H1 (cell line): ENCODE data around the gene SLC7A8. TPM values are rescaled to one million over a fixed set of nuclear protein-coding genes. Genes with fewer than 3 reads are reported as not detected.

ENCODE experiments used
- CTCF ChIA-PET: fragments of 300-600 bp; sonication (Branson Sonifier 250); formaldehyde crosslinking; loops from one replicate; lab custom pipeline; 2021; ENCODE audit not compliant: partially characterized antibody; lab: Charles Lee
- POLR2A ChIA-PET: fragments of 300-600 bp; sonication (Branson Sonifier 250); formaldehyde crosslinking; loops from one replicate; lab custom pipeline; 2021; ENCODE audit warnings: inconsistent platforms; ENCODE audit not compliant: partially characterized antibody; lab: Charles Lee
- DNase-seq, 2 experiments: peaks; one replicate each; pipeline versions ENCODE4 v3.0.0 to v3.0.0-alpha.2; 2010 to 2022; ENCODE audit warnings: low spot score in 2 of 2, low read depth in 1 of 2, mixed read lengths in 1 of 2
- FAIRE-seq: peaks from 2 replicates; lab custom pipeline; 2011; peaks lifted over from hg19 to GRCh38; lab: Jason Lieb, UNC
- H2AFZ ChIP-seq: 2 replicates; pipeline ENCODE4 v1.8.1; 2012; ENCODE audit warnings: low read length, inconsistent platforms
- H2AK5ac ChIP-seq: 2 replicates; pipeline ENCODE4 v1.6.1; 2013; ENCODE audit warnings: low read depth, low read length
- H2BK120ac ChIP-seq: replicated peaks from 2 replicates; pipeline ENCODE3; 2013; ENCODE audit warnings: low read depth, low read length, inconsistent platforms
- H2BK12ac ChIP-seq: 2 replicates; pipeline ENCODE4 v1.6.1; 2013; ENCODE audit warnings: low read depth, low read length
- H2BK15ac ChIP-seq: 2 replicates; pipeline ENCODE4 v1.6.1; 2013; ENCODE audit warnings: low read length
- H2BK20ac ChIP-seq: 2 replicates; pipeline ENCODE4 v1.6.1; 2013; ENCODE audit warnings: low read length
- H2BK5ac ChIP-seq: 2 replicates; pipeline ENCODE4 v1.6.1; 2013; ENCODE audit warnings: low read depth, low read length
- H3K14ac ChIP-seq: 2 replicates; pipeline ENCODE4 v1.6.1; 2013; ENCODE audit warnings: inconsistent platforms; ENCODE audit not compliant: insufficient read length
- H3K18ac ChIP-seq: 2 replicates; pipeline ENCODE4 v1.6.1; 2013; ENCODE audit warnings: low read length; ENCODE audit errors: extremely low read depth
- H3K23ac ChIP-seq: 2 replicates; pipeline ENCODE4 v1.6.1; 2013; ENCODE audit warnings: inconsistent platforms; ENCODE audit not compliant: insufficient read length
- H3K23me2 ChIP-seq: 2 replicates; pipeline ENCODE4 v1.6.1; 2013; ENCODE audit warnings: low read depth, low read length
- H3K27ac ChIP-seq: 2 replicates; pipeline ENCODE4 v1.6.1; 2011; ENCODE audit warnings: low read depth, low read length, inconsistent platforms
- H3K27me3 ChIP-seq, 4 experiments: replicated peaks in 1 of 4; 1 replicate in 1 of 4; 2 replicates in 3 of 4; pipeline versions ENCODE4 v1.6.1 to v1.8.1; 2011 to 2013; ENCODE audit warnings: low read length in 3 of 4, mild to moderate bottlenecking in 3 of 4, inconsistent platforms in 2 of 4, mixed read lengths in 2 of 4, moderate library complexity in 1 of 4; ENCODE audit not compliant: control insufficient read depth in 3 of 4, insufficient read depth in 3 of 4; ENCODE audit errors: extremely low read depth in 1 of 4
- H3K36me3 ChIP-seq, 4 experiments: 2 replicates each; pipeline versions ENCODE4 v1.6.1 to v1.8.1; 2011 to 2013; ENCODE audit warnings: mild to moderate bottlenecking in 4 of 4, low read length in 3 of 4, moderate library complexity in 2 of 4, control low read depth in 1 of 4, inconsistent platforms in 1 of 4; ENCODE audit not compliant: insufficient read depth in 4 of 4, control insufficient read depth in 2 of 4
- H3K4ac ChIP-seq: replicated peaks from 2 replicates; pipeline ENCODE3; 2013; ENCODE audit warnings: low read length, low read depth, mixed read lengths, inconsistent platforms; ENCODE audit not compliant: insufficient read length
- H3K4me1 ChIP-seq, 4 experiments: replicated peaks in 1 of 4; 1 replicate in 1 of 4; 2 replicates in 3 of 4; pipeline versions ENCODE4 v1.6.1 to v1.8.1; 2011 to 2013; ENCODE audit warnings: low read length in 3 of 4, inconsistent platforms in 2 of 4, mixed read lengths in 1 of 4; ENCODE audit not compliant: insufficient read depth in 4 of 4, control insufficient read depth in 3 of 4
- H3K4me2 ChIP-seq, 2 experiments: 2 replicates each; pipeline versions ENCODE4 v1.6.1 to v1.8.1; 2011 to 2013; ENCODE audit warnings: low read depth in 2 of 2, low read length in 2 of 2, control low read depth in 1 of 2, inconsistent platforms in 1 of 2, mild to moderate bottlenecking in 1 of 2; ENCODE audit not compliant: insufficient read depth in 1 of 2
- H3K4me3 ChIP-seq, 4 experiments: fragments of 200-600, 300-600 bp in 1 of 4; sonication (generic), shearing (Covaris generic), sonication (Bioruptor Twin) in 1 of 4; 2 replicates each; pipeline versions ENCODE4 v1.5.1 to v1.8.1; 2011 to 2016; ENCODE audit warnings: low read length in 4 of 4, low read depth in 3 of 4, control low read depth in 2 of 4, inconsistent platforms in 2 of 4, mild to moderate bottlenecking in 2 of 4, mixed read lengths in 1 of 4, moderate library complexity in 1 of 4; ENCODE audit not compliant: insufficient read depth in 2 of 4; ENCODE audit errors: extremely low read depth in 1 of 4
- H3K56ac ChIP-seq: replicated peaks from 2 replicates; pipeline ENCODE3; 2013; ENCODE audit warnings: low read depth, mild to moderate bottlenecking, mixed read lengths, low read length, inconsistent platforms; ENCODE audit not compliant: insufficient read length
- H3K79me1 ChIP-seq: 2 replicates; pipeline ENCODE4 v1.6.1; 2013; ENCODE audit warnings: low read depth, low read length, control low read depth
- H3K79me2 ChIP-seq, 2 experiments: 2 replicates each; pipeline versions ENCODE4 v1.6.1 to v1.8.1; 2012 to 2013; ENCODE audit warnings: low read length in 2 of 2, mild to moderate bottlenecking in 2 of 2, inconsistent platforms in 1 of 2; ENCODE audit not compliant: insufficient read depth in 2 of 2, control insufficient read depth in 1 of 2
- H3K9ac ChIP-seq, 4 experiments: replicated peaks in 1 of 4; 1 replicate in 1 of 4; 2 replicates in 3 of 4; pipeline versions ENCODE4 v1.6.1 to v1.8.1; 2011 to 2013; ENCODE audit warnings: low read depth in 3 of 4, low read length in 3 of 4, control low read depth in 2 of 4, mild to moderate bottlenecking in 2 of 4, moderate library complexity in 2 of 4, inconsistent platforms in 1 of 4; ENCODE audit errors: extremely low read depth in 1 of 4
- H3K9me3 ChIP-seq, 2 experiments: 2 replicates each; pipeline versions ENCODE4 v1.6.1 to v1.8.1; 2012 to 2013; ENCODE audit warnings: mild to moderate bottlenecking in 2 of 2, moderate library complexity in 2 of 2, control low read depth in 1 of 2, inconsistent platforms in 1 of 2, low read depth in 1 of 2, low read length in 1 of 2, mixed read lengths in 1 of 2; ENCODE audit not compliant: insufficient read depth in 2 of 2
- H4K20me1 ChIP-seq, 2 experiments: replicated peaks in 1 of 2; 2 replicates each; pipeline versions ENCODE3 to v1.8.1; 2011 to 2013; ENCODE audit warnings: inconsistent platforms in 2 of 2, low read length in 2 of 2, mild to moderate bottlenecking in 1 of 2; ENCODE audit not compliant: insufficient read depth in 2 of 2, control insufficient read depth in 1 of 2
- H4K5ac ChIP-seq: 2 replicates; pipeline ENCODE4 v1.6.1; 2013; ENCODE audit warnings: low read length, low read depth, mixed read lengths, inconsistent platforms; ENCODE audit not compliant: insufficient read length
- H4K8ac ChIP-seq: 2 replicates; pipeline ENCODE4 v1.8.0; 2013; ENCODE audit warnings: mild to moderate bottlenecking, moderate library complexity, low read length, inconsistent platforms; ENCODE audit not compliant: insufficient read depth; ENCODE audit errors: extremely low read depth
- H4K91ac ChIP-seq: replicated peaks from 2 replicates; pipeline ENCODE3; 2013; ENCODE audit warnings: low read length, mixed read lengths, inconsistent platforms; ENCODE audit not compliant: insufficient read length
- SUZ12 ChIP-seq: fragments of 200-600 bp; sonication (generic); IDR thresholded peaks from 2 replicates; pipeline ENCODE4 v1.6.1; 2012; ENCODE audit warnings: mild to moderate bottlenecking, inconsistent platforms, low read length, moderate library complexity, mixed read lengths
- WGBS, 2 experiments: shearing (Covaris generic) in 1 of 2; methylation state at CpG; one replicate each; pipeline versions ENCODE4 v1.1.6 to v1.1.7; 2013 to 2015; ENCODE audit warnings: low lambda C conversion rate in 2 of 2, mixed read lengths in 2 of 2, inconsistent platforms in 1 of 2, low coverage in 1 of 2, missing lambda C conversion rate in 1 of 2; ENCODE audit not compliant: insufficient replicate concordance in 2 of 2, insufficient coverage in 1 of 2, insufficient read length in 1 of 2; ENCODE audit errors: extremely low coverage in 1 of 2, missing lambda C conversion rate in 1 of 2; 5-methylcytosine and 5-hydroxymethylcytosine counted together
- polyA plus RNA-seq, 7 experiments: library from polyadenylated mRNA; depleted of rRNA in 3 of 7; stranded (reverse) in 5 of 7; unstranded in 2 of 7; fragments of >200 nt in 5 of 7; fragments of 200-250 nt in 2 of 7; gene quantifications; 1 replicate in 5 of 7; 2 replicates in 1 of 7; 4 replicates in 1 of 7; pipeline versions ENCODE4 v1.2.1 to v1.2.3, GENCODE V29; 2011 to 2013; ENCODE audit warnings: missing spikeins in 2 of 7, mixed read lengths in 2 of 7
- total RNA-seq: library from RNA; stranded (reverse); fragmentation: NEBNext Ultra II Directional; extraction: Animal tissue kit (Norgen Biotek cat#: 25700); gene quantifications from 2 replicates; pipeline ENCODE4 v1.2.1, GENCODE V29; 2021

The SLC7A8 gene
- total and polyA plus RNA-seq, 2 of the 8 experiments (the other 6 are each of a cell fraction or from before 2014, with no cell fraction given), result 182 to 204 TPM

DNA sequence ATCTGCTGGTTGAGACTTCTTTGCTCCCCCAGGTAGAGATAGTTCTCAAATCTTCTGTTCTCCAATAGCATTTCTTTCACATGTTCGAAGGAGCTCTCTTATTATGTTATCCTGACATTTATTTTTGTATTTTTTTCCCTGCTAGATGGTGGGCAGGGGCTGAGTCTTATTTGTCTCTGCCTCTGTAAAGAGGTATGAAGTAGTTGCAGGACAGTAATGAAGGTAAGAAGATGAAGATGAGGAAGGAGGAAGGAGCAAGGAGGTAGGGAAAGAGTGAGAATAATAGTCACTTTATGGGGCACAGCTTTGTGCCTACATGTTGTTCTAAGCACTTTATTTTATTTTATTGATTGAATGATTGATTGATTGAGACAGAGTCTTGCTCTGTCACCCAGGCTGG lies 73.7 kb downstream of the SLC7A8 start:
- Histone ChIP-seq H2AFZ (no peak overlapping the region), H2BK5ac (no peak overlapping the region)
- POLR2A ChIA-PET, result interaction anchor here (1.0 to 1.7 kb wide), 7 partner anchors 8 to 214 kb away, joined by 3 to 9 read pairs (median 4); partner anchors contain the start of genes ACIN1 and C14orf119

More for the DNA sequence above, 73.7 kb downstream of the SLC7A8 start:
- H3K79me2 ChIP-seq, result no peaks in the 10 kb centered on the region
- H2AK5ac ChIP-seq, result no peak overlapping the region
- H3K23me2 ChIP-seq, result no peaks in the 10 kb centered on the region; the same call in 1 of the 2 replicates
- H3K9me3 ChIP-seq, result peaks cover 3 to 4% of the 10 kb centered on the region in 2 experiments; a peak in 2 of 4 replicates
- H3K23ac ChIP-seq, result no peak overlapping the region
- H4K91ac ChIP-seq, result no peak overlapping the region
- H3K36me3 ChIP-seq, result no peaks in the 10 kb centered on the region
- no peak overlapping the region for H3K4ac ChIP-seq
- no peak overlapping the region for H3K4me2 ChIP-seq
- no peak overlapping the region for H2BK15ac ChIP-seq
- TF ChIP-seq SUZ12, result no peak
- no peak overlapping the region for H4K5ac ChIP-seq
- no peak overlapping the region for H2BK20ac ChIP-seq
- H3K27me3 ChIP-seq, result peaks cover 0 to 3% (median 0%) of the 10 kb centered on the region in 4 experiments; a peak in 2 of 7 replicates
- no peak overlapping the region for H3K4me3 ChIP-seq
- no peak overlapping the region for H3K56ac ChIP-seq
- DNase-seq (no peak), FAIRE-seq (no peak)
- no peaks in the 10 kb centered on the region for H3K79me1 ChIP-seq
- H4K8ac ChIP-seq, result no peak overlapping the region
- no peaks in the 10 kb centered on the region for H4K20me1 ChIP-seq
- H2BK12ac ChIP-seq, result no peak overlapping the region
- WGBS, 2 experiments, result 90% methylated on average over 1 of the region's 1 CpG; no CpG with 5 or more reads in 1 of the 2 experiments
- peaks cover 6 to 18% (median 13%) of the 10 kb centered on the region in 4 experiments for H3K4me1 ChIP-seq
- CTCF ChIA-PET, result interaction anchor here (0.5 to 3.4 kb wide), 11 partner anchors 10 to 223 kb away, joined by 3 to 19 read pairs (median 4); no protein-coding TSS in a partner anchor
- H3K18ac ChIP-seq, result no peak overlapping the region
- no peak overlapping the region for H3K14ac ChIP-seq
- H3K9ac ChIP-seq, result no peak overlapping the region
- no peak overlapping the region for H3K27ac ChIP-seq
- H2BK120ac ChIP-seq, result no peak overlapping the region
